Ishikawa (cell line): ENCODE measurements around the gene COX8C.

Experiments
- CEBPB ChIP-seq: IDR thresholded peaks from 2 replicates; pipeline ENCODE4 v1.6.1; 2012
- TF ChIP-seq, protein P1 (sequence below): IDR thresholded peaks from 2 replicates; pipeline ENCODE4 v1.6.1; 2012
- TF ChIP-seq, protein P2 (sequence below): IDR thresholded peaks from 2 replicates; pipeline ENCODE4 v1.6.1; 2012; ENCODE audit warnings: low read depth, mild to moderate bottlenecking
- TF ChIP-seq, protein P3 (sequence below): IDR thresholded peaks from 2 replicates; pipeline ENCODE4 v1.6.1; 2012

DNA sequence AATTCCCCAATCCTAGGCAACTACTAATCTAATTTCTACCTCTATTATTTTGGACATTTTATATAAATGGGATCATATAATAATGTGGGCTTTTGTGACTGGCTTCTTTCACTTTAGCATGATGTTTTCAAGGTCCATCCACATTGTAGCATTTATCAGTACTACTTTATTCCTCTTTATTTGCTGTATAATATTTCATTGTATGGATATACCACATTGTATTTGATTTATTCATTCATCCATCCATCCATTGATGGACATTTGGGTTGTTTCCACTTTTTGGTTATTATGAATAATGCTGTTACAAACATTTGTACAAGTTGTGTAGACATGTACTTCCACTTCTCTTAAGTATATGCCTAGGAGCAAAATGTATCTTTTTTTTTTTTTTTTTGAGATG is 31.4 kb upstream of the COX8C start:
- no peak for TF ChIP-seq CEBPB
- TF ChIP-seq, protein P1, sequence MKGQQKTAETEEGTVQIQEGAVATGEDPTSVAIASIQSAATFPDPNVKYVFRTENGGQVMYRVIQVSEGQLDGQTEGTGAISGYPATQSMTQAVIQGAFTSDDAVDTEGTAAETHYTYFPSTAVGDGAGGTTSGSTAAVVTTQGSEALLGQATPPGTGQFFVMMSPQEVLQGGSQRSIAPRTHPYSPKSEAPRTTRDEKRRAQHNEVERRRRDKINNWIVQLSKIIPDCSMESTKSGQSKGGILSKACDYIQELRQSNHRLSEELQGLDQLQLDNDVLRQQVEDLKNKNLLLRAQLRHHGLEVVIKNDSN, result no peak
- TF ChIP-seq, protein P2, sequence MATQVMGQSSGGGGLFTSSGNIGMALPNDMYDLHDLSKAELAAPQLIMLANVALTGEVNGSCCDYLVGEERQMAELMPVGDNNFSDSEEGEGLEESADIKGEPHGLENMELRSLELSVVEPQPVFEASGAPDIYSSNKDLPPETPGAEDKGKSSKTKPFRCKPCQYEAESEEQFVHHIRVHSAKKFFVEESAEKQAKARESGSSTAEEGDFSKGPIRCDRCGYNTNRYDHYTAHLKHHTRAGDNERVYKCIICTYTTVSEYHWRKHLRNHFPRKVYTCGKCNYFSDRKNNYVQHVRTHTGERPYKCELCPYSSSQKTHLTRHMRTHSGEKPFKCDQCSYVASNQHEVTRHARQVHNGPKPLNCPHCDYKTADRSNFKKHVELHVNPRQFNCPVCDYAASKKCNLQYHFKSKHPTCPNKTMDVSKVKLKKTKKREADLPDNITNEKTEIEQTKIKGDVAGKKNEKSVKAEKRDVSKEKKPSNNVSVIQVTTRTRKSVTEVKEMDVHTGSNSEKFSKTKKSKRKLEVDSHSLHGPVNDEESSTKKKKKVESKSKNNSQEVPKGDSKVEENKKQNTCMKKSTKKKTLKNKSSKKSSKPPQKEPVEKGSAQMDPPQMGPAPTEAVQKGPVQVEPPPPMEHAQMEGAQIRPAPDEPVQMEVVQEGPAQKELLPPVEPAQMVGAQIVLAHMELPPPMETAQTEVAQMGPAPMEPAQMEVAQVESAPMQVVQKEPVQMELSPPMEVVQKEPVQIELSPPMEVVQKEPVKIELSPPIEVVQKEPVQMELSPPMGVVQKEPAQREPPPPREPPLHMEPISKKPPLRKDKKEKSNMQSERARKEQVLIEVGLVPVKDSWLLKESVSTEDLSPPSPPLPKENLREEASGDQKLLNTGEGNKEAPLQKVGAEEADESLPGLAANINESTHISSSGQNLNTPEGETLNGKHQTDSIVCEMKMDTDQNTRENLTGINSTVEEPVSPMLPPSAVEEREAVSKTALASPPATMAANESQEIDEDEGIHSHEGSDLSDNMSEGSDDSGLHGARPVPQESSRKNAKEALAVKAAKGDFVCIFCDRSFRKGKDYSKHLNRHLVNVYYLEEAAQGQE, result no peak
- TF ChIP-seq, protein P3, sequence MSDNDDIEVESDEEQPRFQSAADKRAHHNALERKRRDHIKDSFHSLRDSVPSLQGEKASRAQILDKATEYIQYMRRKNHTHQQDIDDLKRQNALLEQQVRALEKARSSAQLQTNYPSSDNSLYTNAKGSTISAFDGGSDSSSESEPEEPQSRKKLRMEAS, result no peak
